Measurements from ENCODE around the gene FBXO41.

FBXO41 gene

GRCh38 chr2:73260338-73260984 is 23.8 kb downstream of the FBXO41 start:
- Histone ChIP-seq H3K9me3 (ENCODE audit: control insufficient read depth, insufficient read depth, low read depth, low read length) (no peaks in the 10 kb centered on the region), H3K36me3 (ENCODE audit: control insufficient read depth in 2 of 2, insufficient read depth in 1 of 2, low read length in 2 of 2) (peaks cover 0 to 38% of the 10 kb centered on the region in 2 experiments; a peak in 1 of 3 replicates), H3K27ac (ENCODE audit: extremely low read depth, low read depth, low read length) (no peak overlapping the region), H3K4me3 (ENCODE audit: low read depth, low read length) (no peak overlapping the region), H3K4me1 (ENCODE audit: control insufficient read depth, insufficient read depth, low read length) (no peaks in the 10 kb centered on the region)
- ChIA-PET POLR2A (no interaction called here), CTCF (interaction anchor here (1.0 to 1.4 kb wide), 2 partner anchors 8 to 49 kb away, joined by 7 to 10 read pairs; no protein-coding TSS in a partner anchor)
- TF ChIP-seq WT1 (tag by site-specific recombination; IDR thresholded peaks at IDR 0.05) (no peak), ZNF654 (tag by site-specific recombination; IDR thresholded peaks at IDR 0.05; ENCODE audit: low read depth) (peak; percentile 53), ZNF596 (tag by site-specific recombination; IDR thresholded peaks at IDR 0.05) (no peak), CTCF (tag by site-specific recombination; IDR thresholded peaks at IDR 0.05) (peak; percentile 71), ZIC2 (tag by site-specific recombination; IDR thresholded peaks at IDR 0.05) (peak; percentile 22; the same call in 1 of the 2 replicates)

GRCh38 chr2:73259704-73260337 is 24.5 kb downstream of the FBXO41 start:
- ChIA-PET CTCF (interaction anchor here (1.0 to 1.4 kb wide), 4 partner anchors 8 to 368 kb away, joined by 3 to 10 read pairs (median 6); no protein-coding TSS in a partner anchor), POLR2A (no interaction called here)
- TF ChIP-seq ZFP41 (tag by site-specific recombination; IDR thresholded peaks at IDR 0.05; ENCODE audit: borderline replicate concordance), result no peak
- peak; percentile 83 for TF ChIP-seq ZNF664 (tag by site-specific recombination; IDR thresholded peaks at IDR 0.05)
- TF ChIP-seq, protein P1, sequence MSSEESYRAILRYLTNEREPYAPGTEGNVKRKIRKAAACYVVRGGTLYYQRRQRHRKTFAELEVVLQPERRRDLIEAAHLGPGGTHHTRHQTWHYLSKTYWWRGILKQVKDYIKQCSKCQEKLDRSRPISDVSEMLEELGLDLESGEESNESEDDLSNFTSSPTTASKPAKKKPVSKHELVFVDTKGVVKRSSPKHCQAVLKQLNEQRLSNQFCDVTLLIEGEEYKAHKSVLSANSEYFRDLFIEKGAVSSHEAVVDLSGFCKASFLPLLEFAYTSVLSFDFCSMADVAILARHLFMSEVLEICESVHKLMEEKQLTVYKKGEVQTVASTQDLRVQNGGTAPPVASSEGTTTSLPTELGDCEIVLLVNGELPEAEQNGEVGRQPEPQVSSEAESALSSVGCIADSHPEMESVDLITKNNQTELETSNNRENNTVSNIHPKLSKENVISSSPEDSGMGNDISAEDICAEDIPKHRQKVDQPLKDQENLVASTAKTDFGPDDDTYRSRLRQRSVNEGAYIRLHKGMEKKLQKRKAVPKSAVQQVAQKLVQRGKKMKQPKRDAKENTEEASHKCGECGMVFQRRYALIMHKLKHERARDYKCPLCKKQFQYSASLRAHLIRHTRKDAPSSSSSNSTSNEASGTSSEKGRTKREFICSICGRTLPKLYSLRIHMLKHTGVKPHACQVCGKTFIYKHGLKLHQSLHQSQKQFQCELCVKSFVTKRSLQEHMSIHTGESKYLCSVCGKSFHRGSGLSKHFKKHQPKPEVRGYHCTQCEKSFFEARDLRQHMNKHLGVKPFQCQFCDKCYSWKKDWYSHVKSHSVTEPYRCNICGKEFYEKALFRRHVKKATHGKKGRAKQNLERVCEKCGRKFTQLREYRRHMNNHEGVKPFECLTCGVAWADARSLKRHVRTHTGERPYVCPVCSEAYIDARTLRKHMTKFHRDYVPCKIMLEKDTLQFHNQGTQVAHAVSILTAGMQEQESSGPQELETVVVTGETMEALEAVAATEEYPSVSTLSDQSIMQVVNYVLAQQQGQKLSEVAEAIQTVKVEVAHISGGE (tag by site-specific recombination; conservative IDR thresholded peaks at IDR 0.05; ENCODE audit: low read depth), result no peak
- Histone ChIP-seq H3K9me3 (ENCODE audit: control insufficient read depth, insufficient read depth, low read depth, low read length) (no peaks in the 10 kb centered on the region), H3K27ac (ENCODE audit: extremely low read depth, low read depth, low read length) (no peak overlapping the region), H3K4me1 (ENCODE audit: control insufficient read depth, insufficient read depth, low read length) (no peaks in the 10 kb centered on the region), H3K4me3 (ENCODE audit: low read depth, low read length) (no peak overlapping the region), H3K36me3 (ENCODE audit: control insufficient read depth in 2 of 2, insufficient read depth in 1 of 2, low read length in 2 of 2) (peaks cover 0 to 44% of the 10 kb centered on the region in 2 experiments; a peak in 1 of 3 replicates)

DNA sequence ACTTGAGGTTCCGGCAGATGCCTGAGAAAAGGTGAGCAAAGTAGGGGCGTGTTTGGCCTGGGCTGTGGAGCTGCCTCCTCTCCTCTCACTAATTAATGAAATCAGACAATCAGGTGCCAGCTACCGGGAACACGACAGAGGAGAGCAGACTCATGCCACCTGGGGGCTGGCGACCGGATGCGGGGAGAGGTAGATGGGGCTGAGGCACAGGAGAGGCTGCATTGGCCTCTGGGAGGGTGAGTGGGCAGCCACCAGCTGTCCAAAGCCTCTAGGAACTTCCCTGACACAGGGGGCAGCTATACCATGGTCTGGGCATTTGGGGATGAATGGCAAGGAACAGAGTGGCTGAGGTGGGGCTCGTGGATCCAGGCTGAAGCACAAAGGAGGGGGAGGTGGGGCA is 25.0 kb downstream of the FBXO41 start:
- POLR2A ChIA-PET, result no interaction called here
- CTCF ChIA-PET, result interaction anchor here (1.0 to 1.4 kb wide), 5 partner anchors 9 to 367 kb away, joined by 3 to 10 read pairs (median 4); no protein-coding TSS in a partner anchor
- peaks cover under 1 to 48% of the 10 kb centered on the region in 2 experiments; a peak in 2 of 3 replicates for H3K36me3 ChIP-seq (ENCODE audit: control insufficient read depth in 2 of 2, insufficient read depth in 1 of 2, low read length in 2 of 2)
- H3K4me1 ChIP-seq (ENCODE audit: control insufficient read depth, insufficient read depth, low read length), result no peaks in the 10 kb centered on the region
- no peak overlapping the region for H3K27ac ChIP-seq (ENCODE audit: extremely low read depth, low read depth, low read length)
- no peaks in the 10 kb centered on the region for H3K9me3 ChIP-seq (ENCODE audit: control insufficient read depth, insufficient read depth, low read depth, low read length)
- TF ChIP-seq ZNF596 (tag by site-specific recombination; IDR thresholded peaks at IDR 0.05) (no peak), SP2 (tag by site-specific recombination; IDR thresholded peaks at IDR 0.05) (no peak), ZNF670 (tag by site-specific recombination; IDR thresholded peaks at IDR 0.05; ENCODE audit: low read depth) (no peak), OSR2 (tag by site-specific recombination; IDR thresholded peaks at IDR 0.05) (no peak), ZNF223 (tag by site-specific recombination; IDR thresholded peaks at IDR 0.05) (no peak), ZNF76 (tag by site-specific recombination; IDR thresholded peaks at IDR 0.05; ENCODE audit: borderline replicate concordance, low read depth) (no peak), ZNF138 (tag by site-specific recombination; IDR thresholded peaks at IDR 0.05; ENCODE audit: borderline replicate concordance) (no peak), ZBTB8A (tag by site-specific recombination; IDR thresholded peaks at IDR 0.05) (no peak), KLF17 (tag by site-specific recombination; IDR thresholded peaks at IDR 0.05) (no peak), ZNF114 (tag by site-specific recombination; IDR thresholded peaks at IDR 0.05) (no peak)
- TF ChIP-seq, protein P2, sequence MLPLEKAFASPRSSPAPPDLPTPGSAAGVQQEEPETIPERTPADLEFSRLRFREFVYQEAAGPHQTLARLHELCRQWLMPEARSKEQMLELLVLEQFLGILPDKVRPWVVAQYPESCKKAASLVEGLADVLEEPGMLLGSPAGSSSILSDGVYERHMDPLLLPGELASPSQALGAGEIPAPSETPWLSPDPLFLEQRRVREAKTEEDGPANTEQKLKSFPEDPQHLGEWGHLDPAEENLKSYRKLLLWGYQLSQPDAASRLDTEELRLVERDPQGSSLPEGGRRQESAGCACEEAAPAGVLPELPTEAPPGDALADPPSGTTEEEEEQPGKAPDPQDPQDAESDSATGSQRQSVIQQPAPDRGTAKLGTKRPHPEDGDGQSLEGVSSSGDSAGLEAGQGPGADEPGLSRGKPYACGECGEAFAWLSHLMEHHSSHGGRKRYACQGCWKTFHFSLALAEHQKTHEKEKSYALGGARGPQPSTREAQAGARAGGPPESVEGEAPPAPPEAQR (tag by site-specific recombination; IDR thresholded peaks at IDR 0.05), result no peak
- no peak overlapping the region for H3K4me3 ChIP-seq (ENCODE audit: low read depth, low read length)

Data from HEK293 (cell line).